ENCODE data around the gene SNF8.

SNF8 gene

GRCh38 chr17:48985436-48986245 lies 41.0 kb upstream of the SNF8 start:
- Histone ChIP-seq H3K9me3 (0 out of 2 replicates have a peak, but pooled peaks cover 4% of the 10 kb centered on the region), H3K36me3 (no peaks in the 10 kb centered on the region), H3K4me1 (no peaks in the 10 kb centered on the region), H3K4me3 (ENCODE audit: low read depth, low read length) (no peak overlapping the region), H3K27me3 (peaks cover 89% of the 10 kb centered on the region)
- no peak for DNase-seq
- TF ChIP-seq, protein P1, sequence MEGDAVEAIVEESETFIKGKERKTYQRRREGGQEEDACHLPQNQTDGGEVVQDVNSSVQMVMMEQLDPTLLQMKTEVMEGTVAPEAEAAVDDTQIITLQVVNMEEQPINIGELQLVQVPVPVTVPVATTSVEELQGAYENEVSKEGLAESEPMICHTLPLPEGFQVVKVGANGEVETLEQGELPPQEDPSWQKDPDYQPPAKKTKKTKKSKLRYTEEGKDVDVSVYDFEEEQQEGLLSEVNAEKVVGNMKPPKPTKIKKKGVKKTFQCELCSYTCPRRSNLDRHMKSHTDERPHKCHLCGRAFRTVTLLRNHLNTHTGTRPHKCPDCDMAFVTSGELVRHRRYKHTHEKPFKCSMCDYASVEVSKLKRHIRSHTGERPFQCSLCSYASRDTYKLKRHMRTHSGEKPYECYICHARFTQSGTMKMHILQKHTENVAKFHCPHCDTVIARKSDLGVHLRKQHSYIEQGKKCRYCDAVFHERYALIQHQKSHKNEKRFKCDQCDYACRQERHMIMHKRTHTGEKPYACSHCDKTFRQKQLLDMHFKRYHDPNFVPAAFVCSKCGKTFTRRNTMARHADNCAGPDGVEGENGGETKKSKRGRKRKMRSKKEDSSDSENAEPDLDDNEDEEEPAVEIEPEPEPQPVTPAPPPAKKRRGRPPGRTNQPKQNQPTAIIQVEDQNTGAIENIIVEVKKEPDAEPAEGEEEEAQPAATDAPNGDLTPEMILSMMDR (IDR thresholded peaks at IDR 0.05; ENCODE audit: low read depth, low read length), result no peak

- TF ChIP-seq, protein P1 (IDR thresholded peaks at IDR 0.05; ENCODE audit: low read depth, low read length), result no peak
- H3K27me3 ChIP-seq, result peaks cover 81% of the 10 kb centered on the region
- no peak overlapping the region for H3K4me3 ChIP-seq (ENCODE audit: low read depth, low read length)
- H3K4me1 ChIP-seq, result no peaks in the 10 kb centered on the region
- H3K9me3 ChIP-seq, result no peaks in the 10 kb centered on the region
- no peak for DNase-seq
- H3K36me3 ChIP-seq, result no peaks in the 10 kb centered on the region
Observed at GRCh38 chr17:48981927-48982539, 37.4 kb upstream of the SNF8 start.

DNA sequence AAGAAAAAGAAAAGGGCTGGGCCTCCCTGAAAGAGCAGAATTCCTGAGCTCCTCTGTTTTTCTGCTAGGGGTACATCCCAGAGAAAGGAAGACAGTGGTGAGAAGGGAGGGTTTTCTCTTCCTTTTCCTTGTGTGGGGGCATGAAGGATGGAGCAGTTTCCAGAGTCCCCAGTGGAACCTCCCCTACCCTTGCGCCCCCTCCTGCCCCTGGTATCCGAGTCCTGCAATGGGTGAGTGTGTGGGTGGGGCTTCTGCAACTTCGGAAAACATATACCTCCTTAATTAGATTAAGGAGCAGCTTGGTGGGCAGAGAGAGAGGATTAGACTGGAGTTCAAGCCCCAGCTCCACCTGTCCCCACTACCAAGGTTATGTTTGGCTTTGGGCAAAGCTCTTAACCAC lies 29.2 kb upstream of the SNF8 start:
- peaks cover 13% of the 10 kb centered on the region for H3K4me1 ChIP-seq

GRCh38 chr17:48972749-48973097 lies 28.1 kb upstream of the SNF8 start:
- H3K9me3 ChIP-seq, result no peaks in the 10 kb centered on the region
- H3K36me3 ChIP-seq, result no peaks in the 10 kb centered on the region
- TF ChIP-seq, protein P1 (IDR thresholded peaks at IDR 0.05; ENCODE audit: low read depth, low read length), result no peak
- DNase-seq, result no peak
- no peak overlapping the region for H3K4me3 ChIP-seq (ENCODE audit: low read depth, low read length)
- H3K27me3 ChIP-seq, result peaks cover 12% of the 10 kb centered on the region
- H3K4me1 ChIP-seq, result peaks cover 13% of the 10 kb centered on the region

More for the DNA sequence above, 29.2 kb upstream of the SNF8 start:
- no peaks in the 10 kb centered on the region for H3K36me3 ChIP-seq
- no peak overlapping the region for H3K4me3 ChIP-seq (ENCODE audit: low read depth, low read length)
- DNase-seq, result no peak
- TF ChIP-seq, protein P1 (IDR thresholded peaks at IDR 0.05; ENCODE audit: low read depth, low read length), result no peak
- H3K9me3 ChIP-seq, result no peaks in the 10 kb centered on the region
- H3K27me3 ChIP-seq, result peaks cover 20% of the 10 kb centered on the region

DNA sequence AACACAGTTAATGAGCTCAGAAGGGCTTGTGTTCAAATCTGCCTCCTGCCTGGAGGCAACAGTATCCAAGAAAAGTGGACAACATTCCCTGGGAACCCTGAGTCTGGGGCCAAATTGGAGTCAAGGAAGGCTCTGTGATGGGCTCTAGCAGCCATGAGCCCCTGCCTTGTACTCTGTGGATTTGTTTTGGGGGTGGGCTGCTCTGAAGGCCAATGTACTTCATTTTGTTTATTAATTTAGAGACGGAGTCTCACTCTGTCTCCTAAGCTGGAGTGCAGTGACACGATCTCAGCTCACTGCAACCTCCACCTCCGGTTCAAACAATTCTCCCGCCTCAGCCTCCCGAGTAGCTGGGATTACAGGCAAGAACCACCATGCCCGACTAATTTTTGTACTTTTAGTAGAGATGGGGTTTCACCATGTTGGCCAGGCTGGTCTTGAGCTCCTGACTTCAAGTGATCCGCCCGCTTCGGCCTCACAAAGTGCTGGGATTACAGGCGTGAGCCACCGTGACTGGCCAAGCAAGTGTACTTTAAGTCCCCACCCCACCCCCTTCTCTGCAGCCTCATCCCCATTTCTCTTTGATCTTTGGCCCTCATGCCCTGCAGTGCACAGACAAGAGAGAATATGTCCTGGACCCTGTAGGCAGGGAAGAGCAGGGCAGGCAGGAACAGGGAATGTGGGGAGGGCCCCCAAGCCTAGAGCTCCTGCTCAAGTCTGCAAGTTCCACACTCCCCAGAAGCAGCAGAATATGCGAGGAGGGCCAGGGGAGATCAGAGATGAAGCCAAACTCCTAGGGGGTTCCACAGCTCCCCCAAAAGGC lies 26.4 kb upstream of the SNF8 start:
- no peak for DNase-seq
- Histone ChIP-seq H3K9me3 (no peaks in the 10 kb centered on the region), H3K4me1 (peaks cover 13% of the 10 kb centered on the region), H3K4me3 (ENCODE audit: low read depth, low read length) (no peak overlapping the region), H3K36me3 (no peaks in the 10 kb centered on the region), H3K27me3 (no peaks in the 10 kb centered on the region; the same call in 1 of the 2 replicates)
- TF ChIP-seq, protein P1 (IDR thresholded peaks at IDR 0.05; ENCODE audit: low read depth, low read length), result no peak

All from BE2C (cell line).